GM21367 (cell line): ENCODE results near the gene GRB10.

ENCODE experiments used
- ATAC-seq: cut with Tn5 transposase; IDR thresholded peaks from one replicate; pipeline ENCODE4 v1.9.1; 2021; ENCODE audit not compliant: unreplicated experiment

GRB10 gene

DNA sequence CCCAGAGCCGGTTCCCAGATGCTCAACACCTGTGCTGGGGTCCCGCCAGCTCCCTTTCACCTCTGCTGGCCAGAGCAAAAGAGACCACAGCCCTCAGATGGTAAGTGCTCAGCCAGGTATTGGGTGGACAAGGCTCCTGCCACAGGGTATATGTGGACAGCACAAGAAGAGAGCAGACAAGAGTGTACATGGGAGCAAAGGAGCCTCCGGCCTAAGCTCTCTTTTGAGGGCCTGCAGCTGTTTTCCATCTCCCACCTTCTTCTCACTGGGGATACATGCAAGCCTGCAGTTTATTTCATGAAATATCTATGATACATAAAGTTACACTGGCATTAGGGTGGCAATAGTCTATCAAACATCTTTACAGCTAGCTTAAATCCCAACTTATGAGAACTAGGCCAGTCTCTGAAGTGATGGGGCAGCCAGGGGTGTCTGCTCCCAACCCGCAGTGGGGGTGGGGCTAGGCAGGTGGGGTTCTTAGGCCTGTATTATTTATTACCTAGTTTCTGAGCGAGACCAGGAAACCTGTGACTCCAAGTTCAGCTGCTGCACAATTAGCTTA is 167.1 kb downstream of the GRB10 start:
- no peak for ATAC-seq

DNA sequence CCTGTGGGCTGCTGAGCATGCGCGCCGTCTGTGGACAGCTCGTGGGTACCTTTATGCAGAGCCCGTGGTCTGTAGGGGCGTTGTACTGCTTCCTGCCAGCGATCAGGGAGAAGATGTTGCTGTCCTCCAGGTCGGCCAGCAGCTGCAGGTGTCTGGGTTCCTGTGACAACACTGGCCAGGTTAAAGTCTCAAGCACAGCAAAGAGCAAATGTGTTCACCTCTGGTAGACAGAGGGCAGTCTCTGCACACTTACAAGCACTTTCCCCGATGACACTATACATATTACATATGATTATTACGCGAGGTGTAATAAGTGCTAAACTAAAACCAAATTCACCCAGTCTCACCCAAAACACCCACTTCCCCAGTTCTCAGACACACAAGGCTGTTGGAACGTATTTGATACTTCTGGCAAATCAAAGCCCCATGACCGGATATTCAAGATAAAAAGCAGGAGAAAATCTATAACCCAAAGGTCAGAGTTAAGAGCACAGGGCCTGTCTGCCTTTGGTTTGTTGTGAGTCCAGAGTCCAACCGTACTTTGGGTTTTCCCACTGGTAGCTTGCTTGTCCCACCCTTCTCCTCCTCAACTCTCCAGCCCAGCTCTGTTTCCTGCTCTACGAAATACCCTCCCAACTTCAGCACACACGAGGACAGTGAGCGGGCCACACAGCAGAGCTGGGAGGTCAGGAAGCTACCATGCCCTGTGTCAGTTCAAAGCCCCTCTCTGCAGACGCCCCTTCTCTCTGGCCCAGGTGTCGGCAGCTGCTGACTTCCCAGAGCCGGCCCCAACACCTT is 167.8 kb downstream of the GRB10 start:
- no peak for ATAC-seq

DNA sequence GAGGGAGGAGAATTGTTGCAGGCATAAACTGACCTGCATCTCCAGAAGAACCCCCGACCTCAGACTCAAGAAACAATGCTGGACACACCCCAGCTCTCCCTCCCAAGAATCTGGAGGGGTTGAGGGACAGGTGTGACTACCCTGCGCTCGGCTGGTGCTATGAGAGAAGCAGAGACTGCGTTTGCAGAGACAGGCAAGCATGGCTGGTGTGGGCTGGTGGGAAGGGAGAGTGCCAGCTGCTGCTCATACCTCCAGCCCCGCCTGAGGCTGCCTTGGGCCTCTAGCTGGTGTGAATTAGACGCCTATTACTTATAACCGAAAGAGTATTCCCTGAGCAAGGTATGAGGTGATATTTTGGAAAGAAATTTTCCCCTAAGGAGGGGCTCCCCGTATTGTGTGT is 169.2 kb downstream of the GRB10 start:
- ATAC-seq: no peak

DNA sequence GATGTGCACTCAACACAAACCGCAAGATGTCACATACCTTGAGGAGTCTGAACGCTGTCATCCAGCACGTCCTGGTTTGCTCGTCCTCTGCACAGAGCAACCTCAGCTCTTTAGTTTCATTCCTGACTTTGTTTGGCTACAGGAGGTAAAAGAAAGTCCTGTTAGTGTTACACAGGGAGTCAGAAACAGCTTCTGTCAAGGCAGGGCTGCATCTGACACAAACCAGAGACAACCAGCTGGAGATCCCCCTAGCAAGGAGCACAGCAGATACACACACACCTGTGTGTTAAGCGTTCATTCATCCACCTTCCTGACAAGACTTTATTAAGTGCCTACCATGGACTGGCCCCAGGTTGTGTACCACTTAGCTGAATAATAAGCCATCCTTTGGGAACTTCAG is 170.0 kb downstream of the GRB10 start:
- no peak for ATAC-seq

DNA sequence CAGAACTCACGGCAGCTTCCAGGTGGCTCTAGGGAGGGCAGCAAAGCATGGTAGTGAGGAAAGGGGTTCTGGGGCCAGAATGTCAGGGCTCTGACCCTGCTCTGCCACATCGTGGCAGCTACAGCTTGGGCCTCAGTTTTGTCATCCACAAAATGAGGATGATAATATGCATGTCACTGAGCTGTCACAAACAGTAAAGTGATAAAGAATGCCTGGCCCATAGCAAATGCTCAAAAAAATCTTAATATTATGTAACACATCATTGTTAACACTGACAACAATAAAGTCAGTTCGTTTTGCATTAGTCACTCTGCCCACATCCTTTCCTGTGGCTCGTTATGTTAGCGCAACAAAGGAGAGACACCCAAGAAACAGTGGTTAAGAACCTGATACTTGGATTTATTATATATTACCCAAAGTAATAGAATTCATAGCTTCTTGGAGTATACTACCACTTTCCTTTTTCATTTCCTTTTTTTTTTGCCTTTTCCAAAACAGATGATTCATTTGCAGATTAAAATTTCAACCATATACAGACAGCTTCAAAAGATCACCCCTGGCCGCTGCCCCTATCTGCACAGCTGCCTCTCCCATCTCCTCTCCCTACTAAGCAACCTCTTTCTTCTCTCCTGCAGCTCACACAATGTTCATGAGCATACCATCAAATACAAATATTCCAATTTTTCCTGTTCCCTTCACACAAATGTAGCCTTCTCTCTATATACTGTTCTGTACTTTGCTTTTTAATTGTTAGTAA is 172.0 kb downstream of the GRB10 start:
- ATAC-seq: no peak

DNA sequence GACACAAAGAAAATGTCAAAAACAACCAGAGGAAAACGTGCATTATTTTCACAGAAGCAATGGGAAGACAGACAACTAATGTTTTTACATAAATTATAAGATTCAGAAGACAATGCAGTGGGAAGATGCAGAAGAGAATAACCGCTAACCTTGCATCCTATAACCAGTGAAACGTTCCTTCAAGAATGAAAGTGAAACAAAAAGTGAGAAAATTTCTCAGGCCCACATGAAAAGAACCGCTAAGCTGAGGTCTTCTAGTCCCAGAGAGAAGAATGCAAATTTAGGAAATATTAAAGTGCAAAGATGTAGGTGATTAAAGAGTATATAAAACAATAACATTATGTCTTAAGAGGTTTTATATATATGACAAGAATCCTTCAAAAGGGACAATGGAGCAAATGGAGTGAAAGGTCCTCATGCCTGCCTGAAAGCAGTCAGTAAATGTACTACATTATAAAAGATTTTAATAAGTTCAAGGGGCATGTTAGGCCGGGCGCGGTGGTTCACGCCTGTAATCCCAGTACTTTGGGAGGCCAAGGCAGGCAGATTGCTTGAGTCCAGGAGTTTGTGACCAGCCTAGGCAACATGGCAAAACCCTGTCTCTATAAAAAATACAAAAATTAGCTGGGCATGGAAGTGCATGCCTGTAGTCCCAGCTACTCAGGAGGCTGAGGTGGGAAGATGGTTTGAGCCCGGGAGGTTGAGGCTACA is 174.3 kb downstream of the GRB10 start:
- ATAC-seq: no peak

DNA sequence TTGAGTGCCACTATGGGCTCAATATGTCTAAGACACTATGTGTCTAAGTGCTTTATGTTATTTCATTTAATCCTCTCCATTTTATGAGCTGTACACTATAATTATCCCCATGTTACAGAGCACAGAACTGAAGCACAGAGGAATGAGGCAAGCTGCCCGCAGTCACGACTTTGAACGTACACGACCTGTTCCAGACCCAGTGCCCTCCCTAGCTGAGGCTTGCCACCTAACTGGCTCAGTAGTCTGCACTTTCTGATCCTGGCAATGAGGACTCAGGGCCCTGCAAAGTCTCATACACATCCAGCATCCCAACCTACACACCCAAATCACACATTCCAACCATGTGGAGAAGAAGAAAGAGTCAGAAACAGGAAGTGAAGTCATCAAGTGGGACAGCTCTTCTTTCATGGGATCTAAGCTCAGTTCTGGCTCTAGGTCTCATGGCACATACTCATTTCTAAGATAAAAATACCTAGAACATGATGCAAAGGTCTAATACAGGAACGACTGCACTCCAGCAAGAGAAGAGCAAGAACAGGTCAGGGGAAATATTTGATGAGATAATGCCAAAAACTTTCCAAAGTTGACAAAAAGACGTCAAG is 175.1 kb downstream of the GRB10 start:
- no peak for ATAC-seq

DNA sequence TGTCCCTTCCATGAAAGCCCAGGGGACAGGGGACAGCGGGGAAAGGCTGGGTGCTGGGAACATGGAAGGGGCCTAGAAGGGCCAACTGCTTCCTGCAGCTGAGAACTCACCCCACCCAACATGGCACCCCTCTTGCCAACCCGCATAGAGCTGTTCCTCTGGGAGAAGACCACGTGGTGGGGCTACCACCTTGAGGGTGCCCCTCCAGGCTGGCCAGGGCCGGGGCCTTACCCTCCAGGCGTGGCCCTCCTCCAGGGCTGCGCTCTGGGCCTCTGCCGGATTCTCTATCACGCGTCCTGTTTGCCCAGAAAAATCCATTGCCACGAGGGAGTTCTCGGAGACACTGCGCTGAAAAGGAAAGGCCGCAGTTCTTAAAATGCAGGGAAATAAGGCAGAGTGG is 177.6 kb downstream of the GRB10 start:
- ATAC-seq: no peak

DNA sequence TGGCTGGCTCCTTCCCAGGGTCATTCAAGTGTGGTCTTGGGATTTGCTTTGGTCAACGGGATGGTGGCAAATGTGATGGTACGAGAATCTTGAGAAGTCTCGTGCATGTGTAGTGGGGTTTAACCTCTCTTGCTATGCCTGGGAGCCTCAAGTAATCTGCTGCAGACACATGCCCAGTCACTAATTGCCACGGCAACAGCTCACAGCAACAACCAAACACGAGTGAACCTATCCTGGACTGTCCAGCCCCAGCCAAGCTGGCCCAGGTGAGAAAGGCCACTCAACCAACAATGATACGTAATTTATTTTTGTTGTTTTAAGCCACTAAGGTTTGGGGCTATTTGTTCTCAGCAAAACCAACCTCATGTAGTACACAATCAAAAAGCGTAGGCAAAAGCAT is 179.4 kb downstream of the GRB10 start:
- no peak for ATAC-seq

DNA sequence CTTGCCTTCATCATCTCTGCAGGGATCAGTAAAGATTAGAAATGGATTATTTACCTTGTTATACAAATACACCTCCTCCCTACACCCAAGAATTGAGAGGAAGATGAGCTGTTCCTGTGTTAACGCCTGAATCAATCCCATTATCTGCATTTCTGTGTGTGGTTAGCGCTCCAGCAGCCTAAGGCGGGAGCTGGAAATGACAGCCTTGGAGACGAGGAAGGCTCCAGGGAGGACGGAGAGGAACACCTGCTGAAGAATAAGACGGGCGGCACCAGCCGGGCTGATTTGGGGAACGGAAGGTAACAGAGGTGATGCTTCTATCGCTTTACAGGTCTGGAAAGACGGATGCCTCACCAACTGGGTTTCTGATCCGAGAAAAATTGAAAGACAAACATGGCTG is 183.3 kb downstream of the GRB10 start:
- ATAC-seq: no peak

DNA sequence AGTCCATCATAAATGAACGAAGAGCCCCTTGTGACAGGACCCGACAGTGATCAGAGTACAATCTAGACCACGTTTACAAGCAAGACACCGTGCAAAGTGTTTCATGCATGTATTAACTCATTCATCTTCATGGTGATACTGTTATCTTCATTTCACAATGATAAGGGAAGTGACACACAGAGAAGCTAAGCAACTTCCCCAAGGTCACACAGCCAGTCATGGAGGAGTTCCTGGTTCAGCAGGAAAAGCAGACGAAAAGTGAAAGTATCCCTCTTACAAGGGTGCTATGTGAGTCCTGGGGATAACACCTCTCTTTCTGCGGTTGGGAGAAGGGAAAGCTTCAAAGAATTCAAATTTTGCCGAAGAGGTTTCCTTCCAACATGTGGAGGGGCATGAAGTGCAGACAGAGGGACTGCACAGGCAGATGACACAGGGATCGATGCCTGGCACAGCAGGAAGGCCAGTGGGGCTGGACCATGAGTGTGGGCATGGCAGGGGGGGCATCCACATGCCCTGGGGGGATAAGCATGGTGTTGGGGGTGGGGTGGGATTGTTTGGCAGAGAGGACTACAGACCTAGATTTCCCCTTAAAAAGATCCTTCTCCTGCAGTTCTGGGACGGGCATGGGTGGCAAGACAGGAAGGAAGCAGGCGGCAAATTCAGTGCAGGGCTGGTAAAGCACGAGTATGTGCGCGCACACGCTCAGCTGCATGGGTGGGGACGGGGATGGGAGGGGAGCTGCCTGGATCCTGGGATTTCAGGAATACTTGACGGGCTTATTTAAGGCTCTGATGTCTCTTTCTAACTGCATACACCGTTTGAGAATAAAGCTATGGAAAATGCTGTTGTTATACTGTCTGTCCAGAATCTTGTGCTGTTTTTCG is 184.0 kb downstream of the GRB10 start:
- no peak for ATAC-seq

DNA sequence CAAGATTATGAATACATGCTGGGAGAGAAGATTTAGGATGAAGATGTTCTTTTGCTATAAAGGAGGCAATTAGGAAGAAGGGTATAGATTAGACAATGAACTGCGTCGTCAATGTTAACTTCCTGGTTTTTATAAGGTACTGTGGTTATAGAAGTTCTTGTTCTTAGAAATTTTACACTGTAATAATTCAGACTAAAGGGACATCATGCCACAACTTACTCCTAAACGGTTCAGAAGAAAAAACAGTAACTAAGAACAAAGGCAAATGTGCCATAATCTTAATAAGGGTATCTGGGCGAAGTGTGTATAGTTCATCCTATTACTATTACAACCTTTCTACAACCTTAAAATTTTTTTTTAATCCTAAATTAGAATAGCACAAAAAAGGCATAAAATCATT is 186.2 kb downstream of the GRB10 start:
- ATAC-seq: no peak

DNA sequence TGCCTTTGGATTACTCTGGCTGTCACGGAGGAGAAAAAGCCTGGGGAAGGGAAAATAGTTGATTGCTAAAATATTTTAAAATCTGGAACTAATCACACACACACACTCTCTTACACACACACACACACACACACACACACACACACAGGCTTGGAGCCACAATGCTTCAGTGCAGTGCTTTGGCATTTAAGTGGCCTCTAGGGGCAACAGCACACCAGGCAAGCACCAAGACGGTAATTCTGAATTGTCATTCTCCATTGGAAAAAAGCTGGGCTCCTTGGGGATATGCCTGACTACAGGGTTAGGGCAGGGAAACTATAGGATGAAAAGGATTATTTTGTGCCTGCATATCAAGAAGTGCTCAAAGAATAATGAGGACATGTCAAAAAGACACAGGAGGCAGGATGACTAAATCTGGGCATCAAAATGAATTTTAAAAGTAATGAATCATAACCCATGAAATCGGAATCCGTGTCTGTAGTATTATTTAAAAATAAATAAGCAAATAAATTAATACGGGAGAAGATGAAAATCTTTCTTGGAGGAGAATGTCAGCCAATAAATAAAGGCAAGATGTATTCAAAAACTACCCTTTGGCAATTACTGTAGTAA is 187.1 kb downstream of the GRB10 start:
- peak; percentile 55 for ATAC-seq

DNA sequence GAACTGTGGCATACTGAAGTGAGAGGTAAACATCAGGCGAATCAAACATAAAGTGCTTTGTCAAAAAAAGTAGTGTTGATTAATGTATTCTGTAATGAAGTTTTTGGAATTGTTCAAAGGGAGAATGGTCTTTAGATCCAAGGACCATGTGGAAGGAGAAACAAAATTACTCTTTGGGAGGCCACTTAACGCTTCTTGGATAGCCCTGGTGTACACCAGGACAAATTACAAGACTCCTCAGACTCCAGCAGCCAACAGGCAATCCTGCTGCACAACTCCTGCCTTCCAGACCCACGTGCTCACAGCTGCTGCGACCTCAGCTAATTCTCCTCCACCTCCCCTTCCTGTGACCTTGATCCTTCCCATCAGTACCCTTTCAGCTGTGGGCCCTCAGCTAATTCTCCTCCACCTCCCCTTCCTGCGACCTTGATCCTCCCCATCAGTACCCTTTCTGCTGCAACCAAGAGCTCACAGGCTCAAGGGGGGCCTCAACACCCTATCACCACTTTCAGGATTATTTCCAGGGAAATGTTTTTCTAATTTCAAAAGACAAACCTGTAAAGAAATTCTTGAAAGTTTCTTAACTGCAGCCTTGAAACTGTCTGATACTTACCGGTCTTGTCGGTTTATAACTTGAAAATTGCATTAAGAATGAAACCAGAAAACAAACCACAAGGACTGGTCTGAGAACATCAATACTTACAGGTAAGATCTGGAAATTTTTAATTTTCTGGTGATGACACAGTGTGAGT is 187.8 kb downstream of the GRB10 start:
- peak; percentile 31 for ATAC-seq

DNA sequence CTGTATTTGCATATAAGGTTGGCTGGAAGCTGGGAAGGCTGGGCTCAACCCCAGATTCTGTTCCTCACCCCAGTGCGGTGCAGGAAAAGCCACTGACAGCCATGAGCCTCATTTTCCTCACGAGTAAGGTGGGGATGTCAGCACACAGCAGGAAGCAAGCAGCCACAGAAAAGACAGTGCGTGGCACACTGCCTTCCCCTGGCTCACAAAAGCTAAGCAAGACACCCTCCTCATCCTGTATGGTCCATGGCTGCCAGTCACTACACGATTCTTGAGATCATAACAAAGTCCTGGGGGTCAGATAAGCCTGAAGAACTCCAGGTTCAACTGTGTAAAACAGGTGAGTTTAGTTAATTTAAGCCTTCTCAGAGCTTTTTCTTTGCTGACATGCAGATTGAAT is 188.6 kb downstream of the GRB10 start:
- no peak for ATAC-seq

DNA sequence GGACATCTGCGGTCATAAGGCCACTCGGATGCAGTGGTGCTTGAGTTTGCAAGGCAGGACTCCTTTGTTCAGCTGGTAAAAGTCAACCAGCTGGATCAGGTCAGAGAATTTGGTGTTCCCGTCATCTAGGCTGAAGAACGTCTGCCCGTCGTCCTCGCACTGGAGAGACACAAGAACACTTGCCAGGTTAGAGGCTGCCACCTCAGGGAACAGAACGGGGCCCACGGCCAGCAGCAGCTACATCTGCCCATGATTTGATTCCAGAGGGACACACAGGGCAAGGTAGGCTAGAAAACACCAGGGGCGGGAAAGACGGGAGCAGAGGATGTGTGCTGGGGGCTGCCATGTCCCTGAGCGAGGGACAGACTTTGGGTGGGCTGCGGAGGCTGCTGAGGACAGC is 189.8 kb downstream of the GRB10 start:
- ATAC-seq: no peak

DNA sequence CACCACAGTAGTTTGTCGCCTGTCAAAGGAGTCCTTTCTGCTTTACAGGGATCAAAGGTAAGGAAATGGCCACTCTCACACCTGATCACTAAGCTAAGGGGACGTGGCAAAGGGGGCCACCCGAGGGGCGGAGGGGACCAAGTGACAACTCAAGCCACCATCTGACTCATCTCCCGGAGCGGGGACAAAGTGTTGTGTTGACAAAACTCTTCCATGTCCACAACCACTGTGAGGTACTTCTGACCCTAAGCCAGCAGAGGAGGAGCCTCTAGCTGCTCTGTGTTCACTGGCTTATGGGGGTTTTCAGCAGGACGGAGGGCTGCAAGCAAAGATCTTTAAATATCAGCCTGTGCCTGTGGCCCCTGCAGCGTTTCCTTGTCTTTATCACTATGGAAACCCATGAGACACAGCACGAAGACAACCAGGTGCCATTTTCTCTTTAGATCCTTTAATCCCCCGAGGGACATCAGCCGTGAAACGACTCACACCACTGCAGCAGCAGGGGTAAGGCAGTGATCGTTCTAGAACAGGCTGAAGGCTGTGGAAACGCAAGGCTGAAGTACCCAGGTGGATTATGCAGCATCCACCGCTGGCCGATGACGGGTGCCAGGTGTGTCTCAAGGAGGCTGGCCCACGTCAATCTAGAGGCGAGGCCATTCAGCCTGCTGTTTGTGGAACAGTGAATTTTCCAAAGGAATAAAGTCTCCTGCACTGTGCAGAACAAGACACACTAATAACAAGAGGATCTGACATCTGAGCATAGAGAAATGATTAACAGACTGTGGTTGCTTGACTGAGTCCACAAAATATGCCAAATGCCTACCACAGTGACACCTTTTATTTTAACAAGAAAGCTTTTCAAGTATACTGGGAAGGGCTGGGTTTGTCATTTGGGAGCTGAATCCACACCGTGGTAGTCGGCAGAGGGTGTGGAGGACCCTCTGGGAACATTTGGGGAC is 190.9 kb downstream of the GRB10 start:
- ATAC-seq: no peak

DNA sequence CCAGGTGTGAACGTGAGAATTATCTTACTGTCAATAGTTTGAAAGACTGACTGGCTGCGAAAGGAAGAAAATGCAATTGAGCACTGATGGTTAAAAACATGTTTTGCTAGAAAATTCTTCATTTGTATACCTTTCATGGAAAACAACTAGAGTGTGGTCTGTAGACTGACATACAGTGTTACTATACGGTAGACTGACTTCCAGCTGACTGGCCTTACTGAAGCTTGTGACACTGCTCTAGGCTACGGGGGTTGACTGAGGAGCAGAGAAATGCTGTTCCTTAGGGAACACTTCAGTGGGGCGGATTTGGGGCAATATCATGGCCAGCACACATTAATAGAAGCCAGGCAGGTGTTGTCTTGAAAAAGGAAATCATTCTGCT is 191.6 kb downstream of the GRB10 start:
- no peak for ATAC-seq
